HG03469 (cell line): ENCODE measurements around the gene HIRA.
"Not testable (repeated sequence)": the region's sequence is repeated elsewhere in the genome, so short reads cannot be mapped to it uniquely, and the experiment has no call there.

ENCODE experiments used
- ATAC-seq: cut with Tn5 transposase; IDR thresholded peaks from one replicate; pipeline ENCODE4 v1.9.1; 2021; ENCODE audit warnings: mild to moderate bottlenecking, moderate library complexity, moderate number of reproducible peaks; ENCODE audit not compliant: unreplicated experiment

HIRA gene

DNA sequence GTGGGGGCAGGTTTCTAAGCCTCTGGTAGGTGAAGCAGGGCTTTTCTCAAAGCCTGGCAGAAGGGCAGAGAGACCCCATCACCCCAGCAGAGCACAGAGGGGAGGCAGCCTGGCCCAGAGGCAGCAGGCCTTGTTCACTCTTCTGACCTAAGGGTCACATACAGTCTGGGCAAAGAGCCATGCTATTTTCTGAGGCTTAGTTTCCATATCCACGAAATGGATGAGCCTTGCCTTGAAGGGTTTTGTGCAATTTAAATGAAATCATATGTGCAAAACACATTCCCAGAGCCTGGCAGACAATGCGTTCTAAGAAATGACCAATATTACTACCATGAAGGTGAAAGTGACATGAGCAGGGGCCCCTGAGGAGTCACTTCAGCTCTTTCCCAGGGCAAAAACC is 44.5 kb downstream of the HIRA start:
- ATAC-seq: no peak

DNA sequence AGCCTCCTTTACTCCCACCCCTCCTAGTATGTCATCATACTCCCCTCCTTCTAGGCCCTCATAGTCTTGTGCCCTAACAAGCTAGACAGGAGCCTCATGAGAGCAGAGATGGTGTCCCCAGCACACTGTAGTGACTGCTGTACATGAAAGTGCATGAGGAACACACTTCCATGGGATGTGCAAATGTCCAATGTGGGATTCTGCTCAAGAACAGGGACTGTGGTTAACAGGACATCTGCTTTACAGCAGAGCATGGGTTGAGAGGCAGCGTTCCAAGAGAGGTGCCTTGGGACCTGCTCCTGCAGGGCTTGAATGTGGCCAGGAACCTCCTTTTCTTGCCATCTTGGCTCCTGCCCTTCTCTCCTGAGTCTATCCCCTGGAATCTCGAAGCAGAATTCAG is 45.3 kb downstream of the HIRA start:
- ATAC-seq: no peak

DNA sequence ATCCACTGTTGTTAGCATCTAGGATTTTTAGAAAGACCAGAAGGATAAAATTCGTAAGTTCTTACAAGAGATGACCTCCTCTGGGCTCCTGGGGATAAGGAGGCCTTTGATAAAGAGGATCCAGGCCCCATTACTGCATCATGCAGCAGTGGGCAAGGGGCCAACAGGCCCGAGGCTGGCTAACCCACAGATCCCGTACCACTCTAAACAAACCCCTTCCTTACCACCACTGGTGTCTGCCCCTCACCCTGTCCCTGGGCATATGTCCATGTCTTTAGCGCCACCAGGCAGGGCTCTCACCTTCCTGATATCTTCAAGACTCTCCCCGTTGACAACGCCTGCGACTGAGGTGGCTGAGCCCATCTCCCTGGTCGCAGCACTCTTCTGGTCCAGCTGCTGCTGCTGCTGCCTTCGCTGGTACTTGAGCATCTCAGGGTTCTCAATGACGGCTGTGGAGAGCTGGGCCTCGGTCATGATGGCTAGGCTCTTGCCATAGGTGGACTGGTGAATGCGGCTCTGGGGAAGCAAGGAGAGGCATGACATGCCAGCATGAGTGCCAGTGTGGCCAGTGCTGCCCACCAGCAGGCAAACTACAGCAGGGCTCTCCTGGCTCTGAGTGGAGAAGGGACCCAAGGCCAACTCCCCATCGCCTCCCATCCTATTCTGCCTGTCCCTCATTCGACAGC is 46.2 kb downstream of the HIRA start:
- ATAC-seq: no peak

DNA sequence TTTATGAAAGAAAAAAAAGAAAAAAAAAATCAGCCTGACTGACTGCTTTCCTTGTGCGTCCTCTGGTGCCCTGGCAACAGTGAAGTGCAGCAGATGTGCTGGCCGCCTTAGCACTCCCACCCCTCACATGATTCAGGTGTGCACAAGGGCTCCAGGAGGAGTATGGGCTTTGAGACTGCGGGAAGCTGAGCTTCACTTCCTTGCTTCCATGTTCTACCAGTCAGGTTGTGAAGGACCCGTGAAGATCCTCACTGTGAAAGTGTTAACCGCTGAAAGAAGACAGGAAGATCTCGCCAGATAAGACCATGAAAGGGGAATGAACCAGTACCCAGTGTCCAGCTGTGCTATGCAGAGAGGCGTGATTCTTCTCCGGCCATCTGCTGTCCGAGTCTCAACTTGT is 48.2 kb downstream of the HIRA start:
- ATAC-seq: no peak

DNA sequence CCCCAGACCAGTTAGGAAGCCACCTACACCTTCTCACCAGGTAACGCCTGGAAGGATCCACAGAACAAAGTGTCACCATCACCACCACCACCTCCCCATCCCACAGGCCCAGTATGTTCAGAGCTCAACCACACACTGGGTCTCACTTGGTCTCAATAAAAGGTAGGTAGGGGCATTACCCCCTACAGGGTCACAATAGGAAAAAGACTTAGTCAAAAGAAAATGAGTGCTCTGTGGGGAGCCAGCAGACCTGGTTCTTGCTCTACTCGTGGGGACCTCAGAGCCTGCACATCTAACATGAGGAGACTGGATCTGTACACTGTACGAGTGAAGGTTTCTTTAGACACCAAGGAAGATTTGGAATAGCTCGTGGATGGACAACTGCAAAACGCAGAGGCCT is 49.3 kb downstream of the HIRA start:
- no peak for ATAC-seq

DNA sequence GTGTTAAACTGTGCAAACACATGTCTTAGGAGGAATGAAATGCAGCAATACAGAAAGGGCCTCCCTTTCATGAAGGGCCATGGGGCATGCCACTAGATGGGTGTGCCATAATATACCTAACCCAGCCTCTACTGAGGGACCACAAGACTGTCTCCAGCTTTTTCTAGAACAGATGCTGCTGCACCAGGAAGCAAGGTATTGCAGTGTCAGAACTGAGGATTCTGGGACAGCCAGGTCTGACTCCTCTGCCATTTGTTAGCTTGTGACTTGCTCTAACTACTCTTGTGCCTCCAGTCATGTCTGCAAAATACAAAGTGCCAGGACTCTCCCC is 53.2 kb downstream of the HIRA start:
- no peak for ATAC-seq

DNA sequence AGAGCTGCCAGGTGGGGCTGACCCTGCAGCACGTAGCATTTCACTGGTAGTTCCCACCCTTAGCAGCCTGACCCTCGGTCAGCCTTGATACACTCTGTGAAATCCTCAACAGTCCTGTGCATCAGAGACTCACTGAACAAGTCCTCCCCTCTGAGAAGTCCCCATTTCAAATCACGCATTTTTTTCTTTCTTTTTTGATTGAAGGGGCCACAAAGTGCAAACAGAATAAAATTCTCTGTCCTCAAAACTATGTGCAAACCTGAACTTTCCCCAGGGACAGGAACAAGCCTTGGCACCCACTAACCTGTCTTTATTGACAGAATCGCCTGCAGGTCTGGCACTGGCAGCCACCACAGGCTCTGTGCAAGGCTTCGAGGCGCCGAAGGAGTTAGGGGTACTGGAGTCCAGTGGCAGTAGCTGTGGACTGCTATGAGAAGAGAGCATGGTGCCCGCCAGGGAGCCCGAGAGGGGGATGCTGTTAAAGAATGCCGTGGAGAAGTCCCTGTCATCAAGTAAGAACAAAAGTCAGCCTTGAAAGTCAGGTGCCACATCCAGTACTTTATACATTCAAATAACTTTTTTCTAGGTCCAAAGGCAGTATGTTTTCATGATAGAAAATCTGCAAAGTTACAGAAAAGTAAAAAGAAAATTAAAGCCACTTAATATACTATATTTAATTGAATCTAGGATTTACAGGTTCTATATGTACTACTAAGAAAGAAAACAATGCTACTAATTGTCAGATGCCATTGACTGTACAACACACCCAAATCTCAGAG is 53.8 kb downstream of the HIRA start:
- ATAC-seq: no peak

DNA sequence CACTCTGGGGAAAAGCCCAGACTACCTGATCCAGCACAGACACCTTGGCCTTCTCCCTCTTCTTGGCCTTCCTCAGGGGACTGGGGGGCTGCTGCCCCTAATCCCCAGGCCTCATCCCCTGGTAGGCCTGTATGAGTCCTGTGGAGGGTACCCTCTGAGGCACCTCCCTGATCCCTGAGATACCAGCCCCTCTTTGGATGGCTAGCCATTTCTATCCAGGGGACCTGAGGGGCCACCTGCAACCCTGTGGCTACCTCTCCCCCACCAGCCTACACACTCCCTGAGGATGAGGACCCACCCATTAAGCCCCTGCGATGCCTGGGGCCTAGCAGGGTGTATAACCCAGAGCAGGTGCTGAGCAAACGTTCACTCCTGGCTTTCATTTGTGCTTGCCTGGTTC is 54.6 kb downstream of the HIRA start:
- ATAC-seq: no peak

DNA sequence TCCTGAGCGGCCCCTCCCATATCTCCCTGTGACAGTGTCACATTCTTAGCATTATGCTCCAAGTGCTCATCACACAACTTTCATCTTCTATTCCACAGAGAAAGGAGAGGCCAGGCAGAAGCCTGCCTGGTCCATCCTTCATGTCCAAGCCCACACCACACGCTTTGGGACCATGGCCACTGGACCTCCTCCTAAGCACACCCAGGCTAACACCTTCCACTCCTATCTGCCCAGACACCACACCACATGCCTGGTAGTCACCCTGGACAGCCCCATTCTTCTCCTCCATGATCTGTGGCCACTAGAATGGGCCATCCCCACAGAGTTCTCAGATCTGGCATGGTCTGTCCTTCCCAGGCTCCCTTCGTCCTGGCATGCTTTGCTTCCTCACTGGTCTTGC is 55.3 kb downstream of the HIRA start:
- ATAC-seq: no peak

DNA sequence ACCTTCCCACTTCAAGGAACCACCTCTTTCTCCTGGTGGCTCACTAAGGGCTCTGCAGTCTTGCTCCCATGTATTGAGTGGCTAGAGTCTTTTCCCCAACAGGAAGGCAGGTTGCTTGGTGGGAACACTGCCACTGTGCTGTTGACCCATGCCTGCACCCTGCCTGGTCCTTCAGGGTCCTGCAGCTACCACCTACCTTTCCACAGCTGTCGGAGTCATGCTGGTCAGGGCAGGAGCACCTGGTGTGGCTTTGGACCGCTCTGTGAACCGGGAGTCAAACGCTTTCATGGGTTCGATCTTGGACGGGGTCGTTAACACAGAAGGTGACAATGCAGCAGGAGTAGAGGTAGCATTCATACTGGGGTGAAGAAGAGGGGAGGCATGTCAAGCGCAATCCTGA is 56.1 kb downstream of the HIRA start:
- no peak for ATAC-seq

DNA sequence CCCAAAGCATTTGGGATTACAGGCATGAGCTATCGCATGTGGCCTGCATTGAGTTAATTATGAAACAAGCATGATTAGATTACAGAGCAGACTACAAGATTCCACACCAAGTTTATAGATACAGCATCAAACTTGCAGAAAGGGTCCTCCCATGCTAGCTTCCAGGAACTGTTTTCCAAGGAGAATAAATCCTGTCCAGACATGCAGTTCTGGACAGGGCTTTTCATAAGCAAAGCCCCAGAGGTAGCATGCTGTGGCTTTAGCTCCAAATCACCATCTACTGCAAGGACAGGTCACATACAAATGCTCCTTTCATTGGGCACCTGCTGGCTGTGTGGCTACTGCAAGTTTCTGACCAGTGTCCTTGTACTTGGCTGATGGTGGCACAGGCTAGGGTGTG is 57.1 kb downstream of the HIRA start:
- ATAC-seq: no peak

DNA sequence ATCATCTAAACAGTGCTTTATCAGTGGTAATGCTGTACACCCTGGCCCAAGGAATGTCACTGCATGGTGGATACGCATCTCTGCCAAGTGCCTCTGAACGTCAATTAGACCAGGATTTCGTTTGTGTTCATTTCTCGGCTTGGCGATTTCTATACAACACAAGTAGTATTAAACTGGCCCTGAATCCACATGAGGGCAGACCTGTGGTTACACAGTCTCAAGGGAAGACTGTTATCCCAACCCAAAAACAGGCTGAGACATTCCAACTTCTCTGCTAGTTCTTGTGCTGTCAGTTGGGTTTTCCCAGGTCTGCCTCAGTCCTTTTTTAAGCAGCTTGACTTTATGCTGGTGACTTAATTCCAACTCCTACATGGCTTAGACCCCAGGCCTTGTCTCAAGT is 58.1 kb downstream of the HIRA start:
- no peak for ATAC-seq

DNA sequence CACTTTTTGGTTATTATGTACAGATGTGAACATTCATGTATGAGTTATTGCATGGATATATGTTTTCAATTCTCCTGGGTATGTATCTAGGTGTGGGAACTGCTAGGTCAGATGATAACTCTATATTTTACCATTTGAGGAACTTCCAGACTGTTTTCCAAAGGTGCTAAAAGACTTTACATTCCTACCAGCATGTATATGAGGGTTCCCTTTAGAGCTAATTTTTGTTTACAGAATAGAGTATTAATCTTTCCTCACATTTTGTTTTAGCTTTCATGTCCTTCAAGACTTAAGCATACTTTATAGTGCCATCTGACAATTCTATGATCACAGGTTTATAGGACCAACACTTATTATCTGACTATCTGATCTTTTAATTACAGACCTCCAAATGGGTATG is 59.6 kb downstream of the HIRA start:
- ATAC-seq: no peak

DNA sequence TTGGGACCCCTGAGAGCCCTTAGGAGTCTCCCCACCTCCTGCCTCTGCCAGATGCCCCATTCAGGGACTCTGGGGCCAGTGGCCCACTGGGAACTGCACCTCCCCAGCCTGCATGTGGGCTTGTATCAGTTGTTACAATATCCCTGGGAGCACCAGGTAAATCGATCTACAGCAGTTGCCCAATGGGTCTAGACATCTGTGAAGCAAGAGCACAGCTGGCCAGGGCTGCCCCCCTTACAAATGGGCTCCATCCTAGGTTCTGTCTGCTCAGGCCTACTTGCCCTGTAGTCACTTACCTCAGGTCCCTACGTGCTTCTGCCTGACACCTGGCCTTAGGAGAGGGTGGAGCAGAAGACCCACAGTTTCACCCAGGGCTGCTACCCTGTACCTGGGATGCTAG is 62.7 kb downstream of the HIRA start:
- no peak for ATAC-seq

DNA sequence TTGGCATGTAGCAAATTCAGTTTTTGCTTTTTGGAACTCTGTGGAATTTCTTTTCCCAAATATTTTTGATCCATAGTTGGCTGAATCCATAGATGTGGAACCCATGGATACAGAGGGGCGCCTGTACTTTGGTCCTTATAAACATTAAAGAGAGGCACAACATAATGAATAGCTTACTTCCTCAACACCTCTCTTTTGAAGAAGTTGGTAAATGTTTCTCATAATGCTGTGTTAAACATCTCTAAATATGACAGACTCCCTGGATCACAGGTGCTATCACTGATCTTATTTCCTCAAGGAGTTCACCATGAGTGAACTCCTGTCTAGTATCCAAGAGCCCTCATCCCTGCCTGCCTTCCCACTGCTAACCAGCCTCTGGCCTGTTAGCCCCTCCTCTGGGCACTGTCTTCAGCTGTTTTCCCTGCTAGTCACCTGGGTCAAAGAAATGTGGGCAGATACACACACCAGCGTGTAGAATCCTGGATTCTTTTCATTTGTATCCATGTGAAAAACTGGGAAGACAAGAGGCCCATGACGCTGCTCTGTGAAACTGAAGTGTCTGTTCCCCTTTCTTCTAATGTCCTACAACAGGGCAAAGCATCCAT is 63.7 kb downstream of the HIRA start:
- no peak for ATAC-seq

DNA sequence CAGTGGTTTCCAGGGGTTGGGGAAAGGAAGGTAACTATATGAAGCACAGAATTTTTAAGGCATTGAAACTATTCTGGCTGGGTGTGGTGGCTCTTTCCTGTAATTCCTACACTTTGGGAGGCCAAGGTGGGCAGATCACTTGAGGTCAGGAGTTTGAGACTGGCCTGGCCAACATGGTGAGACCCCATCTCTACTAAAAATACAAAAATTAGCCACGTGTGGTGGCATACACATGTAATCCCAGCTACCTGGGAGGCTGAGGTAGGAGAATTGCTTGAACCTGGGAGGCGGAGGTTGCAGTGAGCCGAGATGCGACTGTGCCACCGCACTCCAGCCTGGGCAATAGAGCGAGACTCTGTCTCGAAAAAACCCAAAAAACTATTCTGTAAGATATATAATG is 68.0 kb downstream of the HIRA start:
- not testable (repeated sequence) for ATAC-seq

DNA sequence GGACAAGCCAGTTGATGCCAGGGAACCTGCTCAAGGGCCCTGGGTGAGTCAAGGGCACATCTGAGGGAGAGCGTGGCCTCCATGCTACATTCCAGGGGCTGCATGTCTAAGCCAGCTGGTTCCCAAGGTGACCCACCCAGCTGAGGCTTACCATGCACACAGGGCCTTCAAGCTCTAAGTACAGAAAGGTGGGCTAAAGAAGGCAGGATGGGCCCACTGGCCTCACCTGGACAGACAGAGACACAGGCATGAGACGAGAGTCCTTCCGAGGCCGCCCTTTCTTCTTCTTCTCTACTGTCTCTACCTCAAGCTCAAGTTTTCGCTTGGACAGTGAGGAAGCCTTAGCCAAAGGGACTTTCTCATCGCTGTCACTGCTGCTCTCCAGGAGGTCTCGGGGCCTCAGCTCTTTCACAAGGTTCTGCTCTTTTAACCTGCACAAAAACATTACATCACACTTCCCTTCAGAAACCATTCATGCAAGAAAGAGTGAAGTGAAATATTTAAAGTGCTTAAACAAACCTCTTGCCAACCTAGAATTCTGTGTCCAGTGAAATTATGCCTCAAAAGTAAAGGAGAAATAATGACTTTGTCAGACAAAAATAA is 69.9 kb downstream of the HIRA start:
- ATAC-seq: peak; percentile 61

DNA sequence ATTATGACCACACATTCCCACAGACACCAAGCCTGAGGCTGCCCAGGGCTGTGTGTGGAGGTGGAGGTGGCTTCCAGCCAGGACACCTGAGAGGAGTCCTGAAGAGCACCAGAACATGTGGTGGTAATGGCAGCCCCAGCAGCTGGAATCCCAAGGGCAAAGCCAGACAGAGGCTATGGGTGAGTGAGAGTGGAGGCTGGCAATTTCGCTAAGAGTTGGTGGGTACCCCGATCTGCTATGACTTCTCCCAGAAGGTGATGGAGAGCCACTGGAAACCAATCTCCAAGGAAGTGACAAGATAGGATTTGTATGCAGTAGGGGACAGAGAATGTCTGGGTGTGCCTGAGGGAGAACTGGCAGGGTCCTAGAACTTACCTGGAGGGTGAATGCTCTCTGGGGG is 70.7 kb downstream of the HIRA start:
- ATAC-seq: no peak

DNA sequence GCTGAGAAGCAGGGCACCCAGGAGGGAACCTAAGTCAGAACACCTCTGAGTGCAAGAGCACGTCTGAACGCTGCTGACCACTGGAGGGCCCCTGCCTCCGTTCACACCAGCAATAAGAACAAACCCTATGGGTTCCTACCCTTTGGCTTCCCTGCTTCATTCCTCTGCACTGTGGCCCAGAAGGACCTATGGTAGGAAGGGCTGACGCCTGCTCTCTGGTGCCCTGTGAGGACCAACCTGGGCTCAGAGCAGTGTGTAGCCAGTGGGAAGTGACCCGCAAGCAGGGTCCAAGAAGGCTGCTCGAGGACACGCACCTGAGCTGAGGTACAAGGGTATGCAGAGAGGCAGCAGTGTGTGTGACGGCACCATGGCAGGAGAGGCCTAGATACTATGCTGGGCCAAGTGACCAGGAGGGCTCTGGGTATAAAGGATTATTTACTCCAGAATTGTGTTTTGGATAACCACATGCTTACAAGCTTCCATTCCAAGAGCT is 71.2 kb downstream of the HIRA start:
- ATAC-seq: no peak

DNA sequence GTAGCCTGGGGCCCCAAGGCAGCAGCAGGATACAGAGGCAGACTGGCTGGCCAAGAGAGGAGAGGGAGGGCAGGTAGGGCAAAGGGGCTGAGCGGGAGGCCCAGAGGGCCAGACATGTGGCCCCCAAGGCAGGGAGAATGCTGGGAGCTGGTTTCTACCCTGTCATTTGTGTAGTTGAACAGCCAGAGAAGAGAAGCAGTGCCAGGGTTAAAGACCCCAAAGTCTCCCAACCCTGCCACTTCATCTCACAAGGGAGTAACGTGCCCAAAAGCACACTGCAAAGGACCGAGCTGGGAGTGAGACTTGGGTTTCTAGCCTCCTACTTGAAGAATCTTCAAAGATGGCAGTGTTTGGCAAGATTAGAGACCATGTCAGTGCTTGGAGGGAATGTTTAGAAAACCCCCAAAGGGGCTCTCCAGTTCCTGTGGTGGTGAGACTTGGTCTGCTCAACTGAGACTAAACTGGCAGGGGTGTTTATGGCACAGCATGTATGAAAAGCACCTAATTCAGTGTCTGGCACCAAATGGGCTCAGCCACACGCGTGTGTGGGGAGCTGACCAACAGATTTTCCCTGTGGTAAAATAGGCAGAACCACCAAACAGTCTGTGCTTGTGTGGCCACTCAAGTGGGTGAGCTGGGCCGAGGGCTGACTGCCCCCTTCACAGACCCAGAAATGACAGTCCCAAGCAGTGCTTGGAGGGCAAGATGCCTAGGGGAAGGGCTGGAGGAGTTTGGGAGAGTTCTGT is 71.8 kb downstream of the HIRA start:
- ATAC-seq: no peak
